Measurements from ENCODE around the gene EARS2.

DNA sequence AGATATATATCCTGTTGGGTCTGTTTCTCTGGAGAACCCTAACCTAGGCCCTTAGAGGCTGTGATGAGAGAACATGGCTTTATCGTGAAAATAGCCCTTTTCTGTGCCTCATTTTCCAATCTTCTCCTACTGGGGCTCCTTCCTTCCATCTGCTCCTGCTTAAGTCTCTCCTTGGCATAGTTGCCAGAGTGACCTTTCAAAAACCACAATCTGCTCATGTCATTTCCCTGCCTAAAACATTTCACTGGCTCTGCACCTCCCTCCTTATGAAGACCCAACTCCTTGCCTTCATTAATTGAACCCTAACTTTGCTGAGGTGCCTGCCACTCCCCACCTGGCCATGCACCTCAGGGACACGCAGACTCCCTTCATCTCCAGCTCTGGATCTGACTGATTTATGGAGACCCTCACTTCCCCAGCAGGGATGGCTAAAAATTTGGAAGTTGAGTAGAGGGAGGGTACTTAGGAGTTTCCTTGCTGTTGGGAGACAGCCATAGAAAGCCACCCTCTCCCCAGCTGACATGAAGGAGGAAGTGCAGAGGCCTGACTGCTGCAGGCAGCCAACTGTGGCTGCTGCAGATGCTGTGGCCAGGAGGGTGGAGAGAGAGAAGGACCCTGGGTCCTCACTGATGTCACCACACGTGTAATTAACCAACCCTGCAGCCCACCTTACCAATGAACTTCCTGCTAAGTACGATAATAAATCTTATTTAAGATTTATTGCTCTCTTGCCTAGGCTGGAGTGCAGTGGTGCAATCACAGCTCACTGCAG, 40.6 kb downstream of the EARS2 start:
- TF ChIP-seq, protein P1, sequence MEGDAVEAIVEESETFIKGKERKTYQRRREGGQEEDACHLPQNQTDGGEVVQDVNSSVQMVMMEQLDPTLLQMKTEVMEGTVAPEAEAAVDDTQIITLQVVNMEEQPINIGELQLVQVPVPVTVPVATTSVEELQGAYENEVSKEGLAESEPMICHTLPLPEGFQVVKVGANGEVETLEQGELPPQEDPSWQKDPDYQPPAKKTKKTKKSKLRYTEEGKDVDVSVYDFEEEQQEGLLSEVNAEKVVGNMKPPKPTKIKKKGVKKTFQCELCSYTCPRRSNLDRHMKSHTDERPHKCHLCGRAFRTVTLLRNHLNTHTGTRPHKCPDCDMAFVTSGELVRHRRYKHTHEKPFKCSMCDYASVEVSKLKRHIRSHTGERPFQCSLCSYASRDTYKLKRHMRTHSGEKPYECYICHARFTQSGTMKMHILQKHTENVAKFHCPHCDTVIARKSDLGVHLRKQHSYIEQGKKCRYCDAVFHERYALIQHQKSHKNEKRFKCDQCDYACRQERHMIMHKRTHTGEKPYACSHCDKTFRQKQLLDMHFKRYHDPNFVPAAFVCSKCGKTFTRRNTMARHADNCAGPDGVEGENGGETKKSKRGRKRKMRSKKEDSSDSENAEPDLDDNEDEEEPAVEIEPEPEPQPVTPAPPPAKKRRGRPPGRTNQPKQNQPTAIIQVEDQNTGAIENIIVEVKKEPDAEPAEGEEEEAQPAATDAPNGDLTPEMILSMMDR (IDR thresholded peaks at IDR 0.05 in 4 of 5, conservative IDR thresholded peaks at IDR 0.05 in 1 of 5), result no peak
- no peak for TF ChIP-seq POLR2A (IDR thresholded peaks at IDR 0.05)

All from gastrocnemius medialis (tissue), 4 donors.